GM13976 (cell line): Measurements from ENCODE around the gene HIGD2B.
A peak's percentile ranks its signal among the peaks of the same experiment; 100 is the strongest.
"Not testable (repeated sequence)": the region's sequence is repeated elsewhere in the genome, so short reads cannot be mapped to it uniquely, and the experiment has no call there.

ENCODE experiments used
- DNase-seq: peaks from one replicate; pipeline ENCODE4 v3.0.0; 2012; ENCODE audit warnings: low spot score
- in situ Hi-C: fragments of 300-500 bp; cut with MboI; formaldehyde crosslinking; loops from one replicate; pipeline ENCODE4 v1.12.0; 2022; ENCODE audit warnings: low sequenced_read_pairs, mixed read lengths, inconsistent platforms; ENCODE audit not compliant: unreplicated experiment
- TF ChIP-seq, protein P1 (sequence below): IDR thresholded peaks from 2 replicates; pipeline ENCODE4 v1.5.1; 2012; ENCODE audit warnings: borderline replicate concordance, mild to moderate bottlenecking; ENCODE audit not compliant: insufficient read depth; ENCODE audit errors: extremely low read depth, missing control alignments, control extremely low read depth

The HIGD2B gene

DNA sequence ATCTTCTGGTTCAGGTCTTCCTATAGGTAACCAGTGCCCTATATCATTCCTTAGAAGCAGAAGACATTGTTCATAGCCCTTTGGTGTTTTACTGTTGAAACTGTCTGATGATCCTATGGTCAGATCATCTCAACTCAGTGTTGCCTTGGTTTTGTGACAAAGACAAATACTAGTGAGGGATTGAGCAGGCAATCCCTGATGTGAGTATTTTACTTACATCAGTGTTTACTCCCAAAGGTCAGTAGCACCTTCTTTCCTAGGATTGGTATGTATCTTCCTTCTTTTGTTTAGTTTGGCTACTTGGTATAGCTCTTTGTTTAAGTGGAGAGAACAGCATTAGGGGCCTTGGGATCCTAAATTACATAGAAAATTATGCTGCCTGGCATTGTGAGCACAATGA lies 41.2 kb upstream of the HIGD2B start:
- in situ Hi-C loops = no loop called here

DNA sequence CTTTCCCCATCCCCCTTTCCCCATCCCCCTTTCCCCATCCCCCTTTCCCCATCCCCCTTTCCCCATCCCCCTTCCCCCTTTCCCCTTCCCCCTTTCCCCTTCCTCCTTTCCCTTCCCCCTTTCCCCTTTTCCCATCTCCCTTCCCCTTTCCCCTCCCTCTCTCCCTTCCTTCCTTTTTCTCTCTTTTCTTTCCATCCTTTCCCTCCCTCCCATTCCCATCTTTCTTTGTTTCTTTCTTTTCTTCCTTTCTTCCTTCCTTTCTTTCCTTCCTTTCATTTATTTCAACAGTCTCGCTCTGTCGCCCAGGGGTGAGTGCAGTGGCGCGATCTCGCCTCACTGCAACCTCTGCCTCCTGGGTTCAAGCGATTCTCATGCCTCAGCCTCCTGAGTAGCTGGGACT lies 39.9 kb upstream of the HIGD2B start:
- in situ Hi-C loops = not testable (repeated sequence)

More for the DNA sequence above, 41.2 kb upstream of the HIGD2B start:
- no peak for DNase-seq
- TF ChIP-seq, protein P1, sequence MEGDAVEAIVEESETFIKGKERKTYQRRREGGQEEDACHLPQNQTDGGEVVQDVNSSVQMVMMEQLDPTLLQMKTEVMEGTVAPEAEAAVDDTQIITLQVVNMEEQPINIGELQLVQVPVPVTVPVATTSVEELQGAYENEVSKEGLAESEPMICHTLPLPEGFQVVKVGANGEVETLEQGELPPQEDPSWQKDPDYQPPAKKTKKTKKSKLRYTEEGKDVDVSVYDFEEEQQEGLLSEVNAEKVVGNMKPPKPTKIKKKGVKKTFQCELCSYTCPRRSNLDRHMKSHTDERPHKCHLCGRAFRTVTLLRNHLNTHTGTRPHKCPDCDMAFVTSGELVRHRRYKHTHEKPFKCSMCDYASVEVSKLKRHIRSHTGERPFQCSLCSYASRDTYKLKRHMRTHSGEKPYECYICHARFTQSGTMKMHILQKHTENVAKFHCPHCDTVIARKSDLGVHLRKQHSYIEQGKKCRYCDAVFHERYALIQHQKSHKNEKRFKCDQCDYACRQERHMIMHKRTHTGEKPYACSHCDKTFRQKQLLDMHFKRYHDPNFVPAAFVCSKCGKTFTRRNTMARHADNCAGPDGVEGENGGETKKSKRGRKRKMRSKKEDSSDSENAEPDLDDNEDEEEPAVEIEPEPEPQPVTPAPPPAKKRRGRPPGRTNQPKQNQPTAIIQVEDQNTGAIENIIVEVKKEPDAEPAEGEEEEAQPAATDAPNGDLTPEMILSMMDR = no peak

DNA sequence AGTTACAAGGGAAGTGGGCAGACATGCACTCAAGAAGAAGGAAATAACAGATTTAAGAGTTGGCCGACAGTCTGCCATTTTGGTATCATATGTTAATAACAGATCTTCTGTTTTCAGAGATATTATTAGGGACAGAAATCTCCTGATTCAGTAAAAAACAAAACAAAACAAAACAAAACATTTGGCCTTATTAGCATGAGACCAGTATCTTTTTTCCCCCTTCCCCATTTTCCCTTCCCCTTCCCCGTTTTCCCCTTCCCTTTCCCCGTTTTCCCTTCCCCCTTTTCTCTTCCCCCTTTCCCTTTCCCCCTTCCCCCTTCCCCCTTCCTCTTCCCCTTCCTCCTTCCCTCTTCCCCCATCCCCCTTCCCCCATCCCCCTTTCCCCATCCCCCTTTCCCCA lies 39.5 kb upstream of the HIGD2B start:
- DNase-seq = no peak
- TF ChIP-seq, protein P1 = no peak
- in situ Hi-C loops = no loop called here

More for the DNA sequence above, 39.9 kb upstream of the HIGD2B start:
- not testable (repeated sequence) for DNase-seq

DNA sequence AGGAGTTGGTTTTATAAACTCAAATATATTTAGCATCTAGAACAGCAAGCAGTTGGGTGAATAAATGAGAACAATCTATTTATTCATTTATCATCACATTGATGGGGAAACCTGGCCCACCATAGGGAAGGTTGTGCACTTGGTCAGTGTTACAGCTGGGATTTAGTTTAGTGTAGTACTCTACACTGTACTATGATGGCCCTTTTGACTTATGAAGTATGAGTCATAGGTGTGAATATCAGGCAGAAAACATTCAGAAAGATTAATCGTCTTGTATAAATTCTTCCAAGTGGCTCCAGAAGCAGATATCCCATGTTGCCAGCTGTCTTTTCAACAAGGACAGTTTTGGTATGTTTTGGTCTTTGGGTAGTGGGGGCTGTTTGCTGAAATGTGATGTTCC lies 38.0 kb upstream of the HIGD2B start:
- TF ChIP-seq, protein P1 = no peak
- in situ Hi-C loops = loop anchor here (25.0 kb wide), 1 partner anchor 363 kb away; no protein-coding TSS in a partner anchor
- no peak for DNase-seq

DNA sequence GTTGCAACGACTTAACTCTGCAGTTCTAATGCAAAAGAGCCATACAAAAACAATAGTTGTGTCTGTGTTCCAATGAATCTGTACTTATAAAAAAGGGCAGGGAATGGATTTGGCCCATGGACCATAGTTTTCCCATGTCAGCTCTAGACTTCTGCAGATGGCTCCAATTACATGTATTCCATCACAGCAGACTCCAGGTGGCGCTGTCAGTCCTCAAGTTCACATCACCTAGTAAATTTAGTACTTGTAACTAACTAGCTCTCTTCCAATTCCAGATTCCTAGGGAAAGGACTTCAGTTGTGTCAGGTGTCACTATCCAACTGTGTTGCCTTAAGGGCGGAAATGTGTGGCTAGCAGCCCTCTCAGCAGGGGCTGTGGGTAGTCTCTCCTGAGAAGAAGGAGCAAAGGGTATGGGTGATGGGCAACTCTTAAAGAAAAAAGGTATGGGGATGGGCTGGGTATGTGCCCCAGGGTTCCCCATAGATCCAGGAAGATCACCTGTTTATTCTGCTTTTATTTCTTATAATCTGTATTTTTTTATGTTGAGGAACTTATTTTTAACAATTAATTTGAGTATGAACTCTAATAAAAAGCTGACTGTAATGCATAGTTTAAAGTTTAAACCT lies 36.2 kb upstream of the HIGD2B start:
- in situ Hi-C loops = loop anchor here (25.0 kb wide), 1 partner anchor 365 kb away; no protein-coding TSS in a partner anchor
- peak; percentile 47 for DNase-seq
- TF ChIP-seq, protein P1 = peak; percentile 84

DNA sequence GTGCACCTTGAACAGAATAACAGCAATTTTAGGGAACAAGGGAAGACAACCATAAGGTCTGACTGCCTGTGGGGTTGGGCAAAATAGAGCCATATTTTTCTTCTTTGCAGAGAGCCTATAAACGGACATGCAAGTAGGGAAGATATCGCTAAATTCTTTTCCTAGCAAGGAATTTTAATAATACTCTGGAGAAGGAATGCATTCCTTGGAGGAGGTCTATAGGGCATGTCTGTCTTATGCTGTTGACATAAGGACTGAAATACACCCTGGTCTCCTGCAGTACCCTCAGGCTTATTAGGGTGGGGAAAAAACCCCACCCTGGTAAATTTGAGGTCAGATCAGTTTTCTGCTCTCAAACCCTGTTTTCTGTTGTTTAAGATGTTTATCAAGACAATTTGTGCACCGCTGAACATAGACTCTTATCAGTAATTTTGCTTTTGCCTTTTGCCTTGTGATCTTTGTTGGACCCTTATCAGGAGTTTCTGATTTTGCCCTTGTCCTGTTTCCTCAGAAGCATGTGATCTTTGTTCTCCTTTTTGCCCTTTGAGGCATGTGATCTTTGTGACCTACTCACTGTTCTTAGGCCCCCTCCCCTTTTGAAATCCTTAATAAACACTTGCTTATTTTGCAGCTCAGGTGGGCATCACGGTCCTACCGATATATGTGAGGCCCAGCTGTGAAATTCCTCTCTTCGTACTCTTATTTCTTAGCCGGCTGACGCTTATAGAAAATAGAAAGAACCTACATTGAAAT lies 22.7 kb upstream of the HIGD2B start:
- in situ Hi-C loops = loop anchor here (25.0 kb wide), 1 partner anchor 379 kb away; no protein-coding TSS in a partner anchor

DNA sequence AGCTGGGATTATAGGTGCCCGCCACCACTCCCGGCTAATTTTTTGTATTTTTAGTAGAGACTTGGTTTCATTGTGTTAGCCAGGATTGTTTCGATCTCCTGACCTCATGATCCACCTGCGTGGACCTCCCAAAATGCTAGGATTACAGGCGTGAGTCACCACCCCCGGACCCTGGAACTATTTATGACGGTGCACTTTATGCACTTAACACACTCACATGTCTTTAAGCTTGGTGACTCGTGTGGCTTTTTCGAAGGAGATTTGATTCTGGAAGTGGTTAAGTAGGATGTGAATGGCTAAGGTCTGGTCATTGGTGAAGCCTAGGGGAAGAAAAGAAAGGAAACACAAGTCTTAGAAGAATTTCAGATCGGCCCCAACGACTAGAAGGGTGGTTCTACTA lies 20.3 kb upstream of the HIGD2B start:
- TF ChIP-seq, protein P1 = no peak
- DNase-seq = no peak
- in situ Hi-C loops = loop anchor here (25.0 kb wide), 1 partner anchor 381 kb away; no protein-coding TSS in a partner anchor

More for the DNA sequence above, 22.7 kb upstream of the HIGD2B start:
- DNase-seq = not testable (repeated sequence)
